GM19467 (cell line): ENCODE results near the gene PCDH17.

Experiments used
- ATAC-seq: cut with Tn5 transposase; IDR thresholded peaks from one replicate; pipeline ENCODE4 v1.9.1; 2021; ENCODE audit warnings: mild to moderate bottlenecking, moderate library complexity; ENCODE audit not compliant: unreplicated experiment

The PCDH17 gene

DNA sequence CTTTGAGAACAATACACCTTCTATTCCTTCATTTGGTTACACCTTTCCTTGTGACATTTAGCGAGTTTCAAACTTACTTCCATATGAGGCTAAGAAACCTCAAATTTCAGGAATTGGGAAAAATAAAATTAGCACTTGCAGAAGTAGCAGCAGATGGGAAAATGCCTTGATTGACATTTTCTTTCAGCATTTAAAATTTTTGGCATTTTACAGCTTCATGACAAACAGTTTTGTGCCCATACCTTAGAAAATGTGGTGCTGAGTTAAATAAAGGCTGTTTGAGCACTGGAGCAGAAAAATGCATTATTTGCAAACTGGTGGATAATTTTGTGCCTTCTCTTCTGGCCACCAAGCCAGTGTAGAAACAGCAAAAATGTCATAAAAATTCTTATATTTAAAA lies 95.4 kb downstream of the PCDH17 start:
- no peak for ATAC-seq

- no peak for ATAC-seq
These were observed 102.8 kb downstream of the PCDH17 start for GRCh38 chr13:57734306-57734705.

DNA sequence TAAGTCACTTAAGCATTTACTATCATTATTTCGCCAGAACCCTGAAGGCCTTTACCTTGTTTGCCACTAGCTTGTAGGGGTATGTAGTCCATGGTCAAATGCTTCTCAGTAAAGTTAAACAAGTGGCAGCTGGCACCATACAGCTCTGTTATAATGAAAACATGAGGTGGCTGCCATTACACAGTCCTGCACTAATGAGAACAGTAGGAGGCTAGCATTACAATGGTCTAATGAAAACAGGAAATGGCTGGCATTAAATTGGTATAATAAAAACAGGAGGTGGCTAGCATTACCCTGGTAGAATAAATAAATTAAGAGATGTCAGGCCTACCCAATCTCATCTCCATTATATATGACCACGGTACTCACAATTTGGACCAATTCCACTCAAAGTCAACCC lies 107.5 kb downstream of the PCDH17 start:
- no peak for ATAC-seq

DNA sequence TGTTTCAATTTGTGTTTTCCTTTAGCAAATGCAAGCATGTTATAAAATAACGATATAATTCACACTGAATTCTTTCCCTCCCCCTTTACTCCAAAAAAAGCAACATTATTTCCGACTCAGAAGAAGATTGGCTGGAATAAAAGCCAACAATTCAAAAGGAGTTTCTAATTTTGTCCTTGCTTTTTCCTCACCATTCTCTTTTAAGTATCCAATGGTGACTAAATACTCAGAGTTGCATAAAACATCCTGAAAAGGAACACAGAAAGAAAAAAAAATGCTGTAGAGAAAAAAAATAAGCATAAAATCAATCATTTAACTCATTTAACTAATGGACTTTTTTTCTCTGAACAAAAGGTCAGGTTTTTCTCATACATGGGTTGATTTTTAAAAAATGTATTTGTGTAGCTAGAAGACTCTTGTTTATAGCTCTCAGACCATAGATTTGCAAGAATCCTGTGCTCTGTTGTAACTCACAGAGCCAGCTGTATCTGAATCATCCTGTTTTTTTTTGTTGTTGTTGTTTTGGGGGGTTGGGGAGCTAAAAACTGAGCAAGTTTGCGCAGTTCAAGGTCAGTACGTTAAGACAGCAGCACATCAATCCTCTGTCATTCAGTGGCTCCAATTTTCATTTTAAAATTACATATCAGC lies 108.1 kb downstream of the PCDH17 start:
- no peak for ATAC-seq

DNA sequence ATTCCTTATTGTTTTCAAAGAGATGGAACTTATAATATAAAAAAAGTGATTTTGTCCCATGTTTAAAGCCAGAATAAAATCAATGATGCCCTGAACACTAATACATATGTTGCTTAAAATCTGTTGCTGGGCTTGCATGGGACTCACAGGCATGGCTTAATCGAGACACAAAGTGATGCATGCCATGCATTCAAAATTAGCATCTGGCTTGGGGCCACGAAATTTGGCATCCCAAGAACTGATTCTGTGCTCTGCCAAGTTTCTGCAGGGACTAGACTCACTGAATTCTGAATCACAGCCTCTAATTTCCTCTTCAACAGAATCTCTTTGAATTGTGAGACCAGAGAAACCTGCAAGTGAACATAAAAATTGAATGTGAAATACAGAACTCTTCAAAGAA lies 109.2 kb downstream of the PCDH17 start:
- ATAC-seq: no peak

- ATAC-seq: no peak
These were observed 116.6 kb downstream of the PCDH17 start for GRCh38 chr13:57748096-57748495.

DNA sequence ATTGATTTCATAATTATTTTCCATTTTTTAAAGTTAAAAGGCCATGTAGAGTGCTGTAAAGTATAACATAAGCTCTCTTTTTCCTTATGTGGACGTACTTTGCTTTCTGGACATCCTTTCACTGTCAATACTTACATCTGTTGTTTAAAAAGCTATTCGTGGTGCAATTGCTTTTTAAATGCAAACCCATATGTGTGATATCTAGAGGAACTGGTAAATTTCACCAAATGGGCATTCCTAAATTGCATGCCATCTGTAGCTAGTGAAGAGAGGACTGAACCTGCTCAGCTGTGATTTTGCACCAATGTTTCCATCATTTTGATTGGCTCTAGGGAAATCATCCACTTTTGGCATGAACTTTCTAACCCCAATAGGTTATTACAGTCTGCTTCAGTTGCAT lies 129.4 kb downstream of the PCDH17 start:
- no peak for ATAC-seq

GRCh38 chr13:57763689-57764088 lies 132.1 kb downstream of the PCDH17 start:
- ATAC-seq: no peak
